Smooth muscle cell (in vitro differentiated cells): ENCODE measurements around the gene ASPDH. TPM values are rescaled to one million over a fixed set of nuclear protein-coding genes. Genes with fewer than 3 reads are reported as not detected.

ENCODE experiments used
- DNase-seq: peaks from one replicate; lab custom pipeline; 2025; ENCODE audit not compliant: unreplicated experiment; lab: John Stamatoyannopoulos, UW
- H2AFZ ChIP-seq: fragments of 200-600 bp; sonication (generic); 2 replicates; pipeline ENCODE4 v1.6.0; 2016; ENCODE audit warnings: antibody characterized with exemption, low read depth, mild to moderate bottlenecking
- H3F3A ChIP-seq: fragments of 200-600 bp; sonication (generic); 2 replicates; pipeline ENCODE4 v1.6.0; 2017; ENCODE audit warnings: antibody characterized with exemption, low read depth
- H3K27ac ChIP-seq: fragments of 200-600 bp; sonication (generic); 2 replicates; pipeline ENCODE4 v1.5.1; 2016; ENCODE audit warnings: low read depth, mild to moderate bottlenecking
- H3K27me3 ChIP-seq: fragments of 200-600 bp; sonication (generic); 2 replicates; pipeline ENCODE4 v1.6.1; 2016; ENCODE audit warnings: low read depth, mild to moderate bottlenecking
- H3K36me3 ChIP-seq: fragments of 200-600 bp; sonication (generic); 2 replicates; pipeline ENCODE4 v1.5.1; 2016; ENCODE audit warnings: low read depth
- H3K4me1 ChIP-seq: fragments of 200-600 bp; sonication (generic); 2 replicates; pipeline ENCODE4 v1.5.1; 2016; ENCODE audit warnings: low read depth
- H3K4me2 ChIP-seq: fragments of 200-600 bp; sonication (generic); 2 replicates; pipeline ENCODE4 v1.6.0; 2016; ENCODE audit warnings: mild to moderate bottlenecking
- H3K4me3 ChIP-seq: fragments of 200-600 bp; sonication (generic); 2 replicates; pipeline ENCODE4 v1.5.1; 2016; ENCODE audit warnings: mild to moderate bottlenecking
- H3K79me2 ChIP-seq: fragments of 200-600 bp; sonication (generic); 2 replicates; pipeline ENCODE4 v1.6.0; 2016; ENCODE audit warnings: low read depth, mild to moderate bottlenecking
- H3K9ac ChIP-seq: fragments of 200-600 bp; sonication (generic); 2 replicates; pipeline ENCODE4 v1.6.0; 2016; ENCODE audit warnings: low read depth
- H3K9me3 ChIP-seq: fragments of 200-600 bp; sonication (generic); replicated peaks from 2 replicates; pipeline ENCODE4 v1.5.1; 2016; ENCODE audit warnings: low read depth
- H4K20me1 ChIP-seq: fragments of 200-600 bp; sonication (generic); 2 replicates; pipeline ENCODE4 v1.6.0; 2016; ENCODE audit warnings: low read depth
- WGBS: methylation state at CpG from one replicate; pipeline ENCODE4 v1.1.7; 2016; ENCODE audit warnings: low lambda C conversion rate; 5-methylcytosine and 5-hydroxymethylcytosine counted together
- polyA plus RNA-seq: library from polyadenylated mRNA; unstranded; fragments of >200 nt; fragmentation: Nextera tagmentation; extraction: Ambion mirVana; gene quantifications from 2 replicates; pipeline ENCODE4 v1.2.1, GENCODE V29; 2016
- total RNA-seq: library from RNA; depleted of rRNA; stranded (reverse); fragments of >200 nt; gene quantifications from 2 replicates; pipeline ENCODE4 v1.2.3, GENCODE V29; 2014
- TF ChIP-seq, protein P1 (sequence below): fragments of 200-600 bp; sonication (generic); IDR thresholded peaks from 2 replicates; pipeline ENCODE4 v1.5.1; 2017; ENCODE audit warnings: borderline replicate concordance, mild to moderate bottlenecking, antibody characterized with exemption; ENCODE audit not compliant: insufficient read depth, poor library complexity, severe bottlenecking

ASPDH gene
- total and polyA plus RNA-seq, 2 experiments from 2014 or later = not detected

DNA sequence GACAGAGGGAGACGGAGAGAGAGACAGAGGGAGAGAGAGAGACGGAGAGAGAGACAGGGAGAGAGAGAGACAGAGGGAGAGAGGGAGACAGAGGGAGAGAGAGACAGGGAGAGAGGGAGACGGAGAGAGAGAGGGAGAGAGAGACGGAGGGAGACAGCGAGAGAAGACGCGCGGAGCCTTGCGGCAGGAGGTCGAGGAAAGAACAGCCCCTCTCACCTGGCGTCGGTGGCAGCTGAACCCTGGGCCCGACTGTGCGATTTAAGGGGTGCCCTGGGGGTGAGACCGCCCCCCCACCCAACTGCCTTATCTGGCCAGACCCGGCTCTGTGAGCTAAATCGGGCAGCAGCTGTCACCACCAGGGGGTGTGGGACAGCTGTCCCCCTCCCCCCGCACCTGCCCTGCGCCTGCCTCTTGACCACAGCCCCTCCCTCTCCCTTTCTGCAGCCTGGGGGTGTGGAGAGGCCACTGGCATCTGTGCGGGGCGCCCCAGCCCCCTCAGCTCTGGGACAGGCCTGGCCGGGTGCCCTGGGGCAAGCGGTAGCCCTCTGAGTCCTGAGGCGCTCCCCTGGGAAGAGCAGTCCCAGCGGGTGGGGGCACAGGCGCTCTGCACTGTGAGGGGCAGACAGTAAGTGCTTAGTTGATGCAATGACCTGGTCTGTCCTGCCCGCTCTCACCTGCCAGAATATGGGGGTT, 13.5 kb downstream of the ASPDH start:
- H4K20me1 ChIP-seq = no peaks in the 10 kb centered on the region
- no peak overlapping the region for H3K4me3 ChIP-seq
- no peaks in the 10 kb centered on the region for H3K79me2 ChIP-seq
- no peaks in the 10 kb centered on the region for H3K36me3 ChIP-seq
- no peak overlapping the region for H3K27ac ChIP-seq
- no peak for DNase-seq
- no peak overlapping the region for H2AFZ ChIP-seq
- no peaks in the 10 kb centered on the region for H3K9me3 ChIP-seq
- H3F3A ChIP-seq = no peaks in the 10 kb centered on the region
- H3K27me3 ChIP-seq = peaks cover 13% of the 10 kb centered on the region
- no peaks in the 10 kb centered on the region for H3K4me1 ChIP-seq
- WGBS = 18% methylated on average over 14 of the region's 27 CpGs
- no peak overlapping the region for H3K9ac ChIP-seq
- TF ChIP-seq, protein P1, sequence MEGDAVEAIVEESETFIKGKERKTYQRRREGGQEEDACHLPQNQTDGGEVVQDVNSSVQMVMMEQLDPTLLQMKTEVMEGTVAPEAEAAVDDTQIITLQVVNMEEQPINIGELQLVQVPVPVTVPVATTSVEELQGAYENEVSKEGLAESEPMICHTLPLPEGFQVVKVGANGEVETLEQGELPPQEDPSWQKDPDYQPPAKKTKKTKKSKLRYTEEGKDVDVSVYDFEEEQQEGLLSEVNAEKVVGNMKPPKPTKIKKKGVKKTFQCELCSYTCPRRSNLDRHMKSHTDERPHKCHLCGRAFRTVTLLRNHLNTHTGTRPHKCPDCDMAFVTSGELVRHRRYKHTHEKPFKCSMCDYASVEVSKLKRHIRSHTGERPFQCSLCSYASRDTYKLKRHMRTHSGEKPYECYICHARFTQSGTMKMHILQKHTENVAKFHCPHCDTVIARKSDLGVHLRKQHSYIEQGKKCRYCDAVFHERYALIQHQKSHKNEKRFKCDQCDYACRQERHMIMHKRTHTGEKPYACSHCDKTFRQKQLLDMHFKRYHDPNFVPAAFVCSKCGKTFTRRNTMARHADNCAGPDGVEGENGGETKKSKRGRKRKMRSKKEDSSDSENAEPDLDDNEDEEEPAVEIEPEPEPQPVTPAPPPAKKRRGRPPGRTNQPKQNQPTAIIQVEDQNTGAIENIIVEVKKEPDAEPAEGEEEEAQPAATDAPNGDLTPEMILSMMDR = peak; percentile 18
- H3K4me2 ChIP-seq = no peak overlapping the region

DNA sequence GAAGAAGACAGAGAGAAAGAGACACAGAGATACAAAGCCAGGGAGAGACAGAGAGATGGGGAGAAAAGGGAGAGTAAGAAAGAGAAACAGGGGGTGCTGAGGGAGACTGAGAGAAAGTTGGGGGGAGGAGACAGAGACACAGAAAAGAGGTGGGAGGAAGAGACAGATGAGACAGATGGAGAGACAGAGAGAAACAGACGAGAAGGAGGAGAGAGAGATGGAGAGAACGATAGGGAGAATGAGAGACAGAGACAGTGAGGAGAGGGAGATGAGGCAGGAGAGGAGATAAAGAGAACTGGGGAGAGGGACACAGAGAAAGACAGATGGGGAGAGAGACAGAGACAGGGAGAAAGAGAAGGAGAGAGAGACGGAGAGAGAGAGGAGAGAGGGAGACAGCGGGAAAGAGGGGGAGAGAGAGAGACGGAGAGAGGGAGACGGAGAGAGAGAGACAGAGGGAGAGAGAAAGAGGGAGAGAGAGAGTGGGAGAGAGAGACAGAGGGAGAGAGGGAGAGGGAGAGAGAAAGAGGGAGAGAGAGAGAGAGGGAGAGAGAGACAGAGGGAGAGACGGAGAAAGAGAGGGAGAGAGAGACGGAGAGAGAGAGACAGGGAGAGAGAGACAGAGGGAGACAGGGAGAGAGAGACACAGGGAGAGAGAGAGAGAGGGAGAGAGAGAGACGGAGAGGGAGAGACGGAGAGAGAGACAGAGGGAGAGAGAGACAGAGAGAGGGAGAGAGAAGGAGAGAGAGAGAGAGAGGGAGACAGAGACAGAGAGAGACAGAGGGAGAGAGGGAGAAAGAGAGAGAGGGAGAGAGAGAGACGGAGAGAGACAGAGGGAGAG, 15.3 kb downstream of the ASPDH start:
- Histone ChIP-seq H3K4me2 (no peak overlapping the region), H3K27ac (no peak overlapping the region), H3F3A (no peaks in the 10 kb centered on the region), H3K4me1 (no peaks in the 10 kb centered on the region), H3K27me3 (peaks cover 13% of the 10 kb centered on the region), H2AFZ (no peak overlapping the region), H3K9me3 (no peaks in the 10 kb centered on the region), H3K79me2 (no peaks in the 10 kb centered on the region), H3K4me3 (no peak overlapping the region), H3K36me3 (no peaks in the 10 kb centered on the region), H3K9ac (no peak overlapping the region), H4K20me1 (no peaks in the 10 kb centered on the region)
- 49% methylated on average over 10 of the region's 11 CpGs for WGBS
- no peak for DNase-seq
- TF ChIP-seq, protein P1 = no peak

DNA sequence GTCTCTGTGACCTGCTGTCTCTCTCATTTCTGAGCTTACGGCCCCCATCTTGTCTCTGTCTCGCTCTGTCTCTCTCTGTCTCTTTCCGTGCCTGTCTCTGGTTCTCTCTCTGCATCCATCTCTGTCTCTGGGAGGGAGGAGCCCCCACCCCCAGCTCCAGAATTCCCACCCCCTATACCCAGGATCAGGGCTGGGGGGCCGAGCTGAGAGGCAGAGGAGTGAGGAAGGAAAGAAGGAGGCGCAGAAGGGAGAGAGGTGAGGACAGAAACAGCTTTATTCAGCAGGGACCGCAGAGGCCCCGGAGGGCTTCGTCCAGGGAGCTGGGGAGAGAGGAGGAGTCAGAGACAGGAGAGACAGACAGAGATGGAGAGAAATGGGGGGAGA, 16.7 kb downstream of the ASPDH start:
- TF ChIP-seq, protein P1 = no peak
- no peak overlapping the region for H3K9ac ChIP-seq
- no peak overlapping the region for H3K4me2 ChIP-seq
- no peaks in the 10 kb centered on the region for H3K4me1 ChIP-seq
- H3K9me3 ChIP-seq = no peaks in the 10 kb centered on the region
- no peak overlapping the region for H3K27ac ChIP-seq
- no peaks in the 10 kb centered on the region for H3K79me2 ChIP-seq
- no peaks in the 10 kb centered on the region for H4K20me1 ChIP-seq
- H3K4me3 ChIP-seq = no peak overlapping the region
- H3K27me3 ChIP-seq = peaks cover 18% of the 10 kb centered on the region
- no peak overlapping the region for H2AFZ ChIP-seq
- H3F3A ChIP-seq = no peaks in the 10 kb centered on the region
- no peak for DNase-seq
- H3K36me3 ChIP-seq = no peaks in the 10 kb centered on the region
- WGBS = 81% methylated on average over 8 of the region's 8 CpGs
